HG02885 (cell line): ENCODE results near the gene SS18L1.

Experiments used
- ATAC-seq: cut with Tn5 transposase; IDR thresholded peaks from one replicate; pipeline ENCODE4 v1.9.1; 2021; ENCODE audit warnings: mild to moderate bottlenecking; ENCODE audit not compliant: unreplicated experiment, poor library complexity

The SS18L1 gene

DNA sequence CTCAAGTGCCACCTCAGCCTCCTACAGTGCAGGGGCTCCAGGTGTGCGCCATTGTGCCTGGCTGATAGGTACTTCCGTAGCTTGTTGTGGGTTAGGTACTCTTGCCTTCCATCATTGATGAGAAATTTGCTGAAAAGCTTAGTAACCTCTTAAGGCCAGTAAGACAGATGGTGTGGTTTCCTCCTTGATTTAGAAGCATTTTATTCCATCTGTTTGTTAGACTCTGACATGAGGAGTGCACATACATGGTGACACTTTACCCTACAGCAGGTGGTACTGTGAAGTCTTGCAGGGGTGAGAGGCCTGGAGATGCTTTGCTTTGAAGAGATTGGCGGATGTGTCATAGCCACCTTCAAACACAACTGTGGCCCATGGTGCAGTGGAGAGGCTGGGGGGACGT lies 24.5 kb downstream of the SS18L1 start:
- no peak for ATAC-seq

DNA sequence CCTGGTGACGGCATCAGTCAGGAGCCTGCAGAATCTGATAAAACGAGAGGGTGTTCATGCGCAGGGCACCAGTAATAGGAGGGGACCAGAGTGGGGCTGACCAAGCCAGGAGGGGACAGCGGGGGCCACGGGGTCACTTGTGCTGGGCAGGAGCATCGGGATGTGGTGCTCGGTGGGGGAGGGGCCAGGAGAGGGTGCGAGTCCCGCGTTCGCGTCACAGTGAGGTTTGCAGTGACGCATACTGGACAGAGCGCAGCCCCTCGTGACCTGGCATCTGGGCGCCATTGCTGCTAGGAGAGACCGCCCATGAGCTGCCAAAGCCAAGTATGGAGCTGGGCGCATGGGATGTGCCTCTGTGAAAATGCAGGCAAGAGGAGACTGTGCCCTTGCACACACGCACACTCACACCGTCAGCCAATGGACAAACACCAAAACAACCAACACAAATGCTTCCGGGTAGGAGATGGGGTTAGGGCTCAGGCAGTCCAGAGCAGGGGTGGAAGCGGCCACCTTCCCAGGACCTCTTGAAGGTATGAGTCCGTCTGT lies 25.4 kb downstream of the SS18L1 start:
- ATAC-seq: no peak

DNA sequence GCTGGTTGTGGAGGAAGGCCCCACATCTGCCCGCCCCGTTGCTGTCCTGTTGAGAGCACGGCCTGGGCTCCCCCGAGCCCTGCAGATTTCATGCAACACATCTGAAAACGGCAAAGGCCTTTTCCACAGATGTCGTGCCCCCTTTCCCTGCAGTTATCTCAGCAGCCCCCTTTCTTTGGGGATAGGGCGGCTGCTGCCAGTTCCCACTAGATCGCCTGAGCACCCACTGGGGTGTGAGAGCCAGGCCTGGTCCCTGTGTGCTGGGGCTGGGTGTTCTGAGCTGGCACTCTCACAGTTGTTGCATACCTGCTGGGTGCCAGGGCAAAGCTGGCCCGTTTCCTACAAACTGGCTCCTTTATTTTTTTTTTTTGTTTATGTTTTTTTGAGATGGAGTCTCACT lies 27.0 kb downstream of the SS18L1 start:
- ATAC-seq: no peak

DNA sequence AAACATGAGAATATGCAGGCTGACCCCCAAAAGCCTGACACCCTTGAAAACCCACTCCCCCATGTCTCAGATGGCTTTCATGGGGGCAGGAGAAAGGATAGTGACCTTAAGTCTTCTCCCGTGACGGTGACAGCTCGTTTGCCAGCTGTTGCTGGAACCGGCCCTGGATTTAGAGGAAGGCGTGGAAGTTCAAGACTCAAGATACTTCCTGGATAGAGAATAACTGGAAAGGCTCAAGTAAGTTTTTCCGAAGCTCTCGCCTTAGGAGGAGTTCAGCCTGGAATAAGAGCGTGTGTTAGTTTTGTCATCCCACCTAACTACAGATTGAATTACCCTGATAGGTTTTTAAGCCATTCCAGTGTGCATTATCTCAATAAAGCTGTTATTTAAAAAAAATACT lies 27.7 kb downstream of the SS18L1 start:
- no peak for ATAC-seq

DNA sequence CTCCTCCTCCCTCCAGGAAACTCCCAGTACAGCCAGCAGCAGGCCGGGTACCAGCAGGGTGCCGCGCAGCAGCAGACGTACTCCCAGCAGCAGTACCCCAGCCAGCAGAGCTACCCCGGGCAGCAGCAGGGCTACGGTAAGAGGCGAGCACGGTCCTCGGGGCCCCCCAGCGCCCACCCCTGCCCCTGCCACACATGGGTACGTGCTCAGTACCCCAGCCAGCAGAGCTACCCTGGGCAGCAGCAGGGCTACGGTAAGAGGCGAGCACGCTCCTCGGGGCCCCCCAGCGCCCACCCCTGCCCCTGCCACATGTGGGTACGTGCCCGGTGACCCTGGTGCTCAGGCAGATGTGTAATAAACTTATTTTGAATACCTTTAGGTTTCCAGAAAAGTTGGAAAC lies 29.1 kb downstream of the SS18L1 start:
- no peak for ATAC-seq

DNA sequence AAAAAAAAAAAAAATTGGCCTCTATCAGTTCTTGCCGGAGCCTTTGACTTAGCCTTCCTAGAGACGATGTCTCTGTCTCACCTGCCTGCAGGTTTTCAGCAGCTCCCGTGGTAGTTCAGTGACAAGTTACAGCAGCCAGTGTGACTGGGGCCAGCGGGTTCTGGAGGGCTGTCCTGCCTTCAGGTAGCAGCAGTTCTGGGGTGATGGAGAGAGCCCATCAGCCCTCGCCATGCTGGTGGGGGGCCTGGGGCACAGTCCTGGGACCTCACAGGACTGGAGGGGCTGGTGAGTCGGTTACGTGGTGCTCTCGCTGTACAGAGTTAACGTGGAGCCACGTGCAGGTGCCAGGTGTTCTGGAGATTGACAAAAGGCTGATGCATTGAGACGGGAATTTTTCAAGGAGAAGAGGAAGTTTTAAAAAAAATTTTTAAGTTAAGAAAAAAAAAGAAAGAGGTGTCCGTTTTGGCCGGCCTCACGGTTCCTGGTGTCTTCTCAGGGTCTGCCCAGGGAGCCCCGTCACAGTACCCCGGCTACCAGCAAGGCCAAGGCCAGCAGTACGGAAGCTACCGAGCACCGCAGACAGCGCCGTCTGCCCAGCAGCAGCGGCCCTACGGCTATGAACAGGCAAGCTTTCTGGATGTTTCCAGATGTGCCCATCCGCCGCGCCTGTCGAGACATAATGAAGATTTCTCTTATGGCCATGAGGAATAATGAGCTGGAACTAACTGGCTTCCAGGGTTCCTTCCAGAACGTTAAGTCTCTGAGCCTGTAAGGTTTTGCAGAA lies 30.6 kb downstream of the SS18L1 start:
- ATAC-seq: no peak

DNA sequence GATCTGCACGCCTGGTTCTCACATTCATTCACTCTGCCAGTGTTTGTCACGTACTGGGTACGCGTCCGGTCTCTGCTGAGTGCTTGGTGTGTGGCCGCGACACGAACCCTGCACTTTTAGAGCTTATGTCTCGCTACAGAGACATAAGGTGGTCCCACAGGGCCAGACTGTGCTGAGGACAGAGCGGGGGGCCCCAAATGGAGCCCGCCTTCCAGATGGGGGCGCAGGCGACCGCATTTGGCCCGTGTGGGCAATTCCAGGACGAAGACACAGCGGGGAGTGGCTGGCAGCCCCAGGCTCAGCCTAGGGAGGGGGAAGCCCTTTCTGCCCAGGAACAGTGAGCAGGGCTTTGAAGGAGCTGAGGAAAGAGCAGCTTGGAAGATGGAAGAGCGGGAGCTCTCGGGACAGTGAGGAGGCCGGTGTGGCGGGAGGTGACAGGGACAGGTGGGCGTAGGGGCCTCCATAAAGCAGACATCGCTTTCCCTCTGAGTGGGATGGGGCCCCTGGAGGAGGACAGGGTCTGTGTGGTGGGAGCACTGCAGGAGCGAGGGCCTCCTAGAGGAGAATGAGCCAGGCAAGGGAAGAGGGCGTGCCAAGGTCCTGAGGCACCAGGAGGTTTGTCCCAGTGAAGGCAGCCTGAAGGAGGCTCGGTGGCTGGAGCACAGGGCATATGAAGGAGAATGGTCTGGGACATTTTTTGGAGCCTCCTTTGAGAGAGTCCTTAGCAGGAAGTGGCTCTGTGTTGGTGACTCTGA lies 31.5 kb downstream of the SS18L1 start:
- ATAC-seq: no peak

DNA sequence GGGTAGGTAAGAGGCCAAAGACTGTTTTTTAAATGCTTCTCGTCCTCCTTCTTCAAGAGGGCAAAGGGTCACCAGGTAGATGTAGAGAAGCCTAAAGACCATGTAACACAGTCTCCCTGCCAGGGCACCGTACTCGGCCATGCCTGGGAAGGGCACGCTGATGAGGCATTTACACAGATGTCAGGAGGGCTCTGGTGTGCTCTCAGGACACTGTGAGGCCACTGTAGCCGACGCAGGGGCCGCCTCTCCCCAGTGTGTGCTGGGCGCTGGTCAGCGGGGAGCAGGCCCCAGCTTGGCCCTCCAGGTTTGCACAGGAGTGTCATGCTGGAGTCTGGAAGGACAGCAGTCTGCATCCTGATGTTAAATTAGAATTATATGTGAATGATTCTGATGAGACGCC lies 32.1 kb downstream of the SS18L1 start:
- ATAC-seq: no peak

DNA sequence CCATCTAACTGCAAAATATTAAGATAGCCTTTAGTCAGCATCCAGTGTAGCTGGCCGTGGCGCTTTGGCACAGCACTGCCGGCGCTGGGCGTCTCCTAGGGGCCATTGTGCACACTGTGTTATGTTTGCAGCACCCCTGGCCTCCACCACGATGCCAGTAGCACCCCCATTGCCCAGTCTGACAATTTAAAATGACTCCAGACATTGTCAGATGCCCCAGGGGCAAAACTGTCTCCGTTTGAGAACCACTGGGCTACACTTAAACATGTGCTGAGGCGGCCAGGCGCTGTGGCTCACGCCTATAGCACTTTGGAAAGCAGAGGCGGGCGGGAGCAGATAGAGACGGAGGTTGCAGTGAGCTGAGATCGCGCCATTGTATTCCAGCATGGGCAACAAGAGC lies 33.3 kb downstream of the SS18L1 start:
- no peak for ATAC-seq

DNA sequence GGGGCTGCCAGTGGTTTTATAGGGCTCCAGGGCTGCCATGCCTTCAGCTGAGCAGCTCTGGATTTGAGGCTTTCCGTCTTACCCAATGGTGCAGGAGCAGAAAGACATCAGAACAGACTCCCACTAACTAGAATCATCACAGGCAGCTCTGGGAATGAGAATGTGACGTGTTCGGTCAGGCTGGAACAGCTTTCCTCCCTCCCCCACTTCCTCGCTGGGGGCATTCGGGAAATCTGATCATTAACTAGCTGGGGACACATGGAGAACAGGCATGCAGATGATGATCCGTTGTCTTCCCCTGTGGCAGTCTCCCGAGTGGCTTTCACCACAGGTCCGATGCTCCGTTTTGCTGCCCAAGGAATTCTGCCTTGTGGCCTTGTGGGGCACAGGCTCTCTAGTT lies 33.7 kb downstream of the SS18L1 start:
- no peak for ATAC-seq

DNA sequence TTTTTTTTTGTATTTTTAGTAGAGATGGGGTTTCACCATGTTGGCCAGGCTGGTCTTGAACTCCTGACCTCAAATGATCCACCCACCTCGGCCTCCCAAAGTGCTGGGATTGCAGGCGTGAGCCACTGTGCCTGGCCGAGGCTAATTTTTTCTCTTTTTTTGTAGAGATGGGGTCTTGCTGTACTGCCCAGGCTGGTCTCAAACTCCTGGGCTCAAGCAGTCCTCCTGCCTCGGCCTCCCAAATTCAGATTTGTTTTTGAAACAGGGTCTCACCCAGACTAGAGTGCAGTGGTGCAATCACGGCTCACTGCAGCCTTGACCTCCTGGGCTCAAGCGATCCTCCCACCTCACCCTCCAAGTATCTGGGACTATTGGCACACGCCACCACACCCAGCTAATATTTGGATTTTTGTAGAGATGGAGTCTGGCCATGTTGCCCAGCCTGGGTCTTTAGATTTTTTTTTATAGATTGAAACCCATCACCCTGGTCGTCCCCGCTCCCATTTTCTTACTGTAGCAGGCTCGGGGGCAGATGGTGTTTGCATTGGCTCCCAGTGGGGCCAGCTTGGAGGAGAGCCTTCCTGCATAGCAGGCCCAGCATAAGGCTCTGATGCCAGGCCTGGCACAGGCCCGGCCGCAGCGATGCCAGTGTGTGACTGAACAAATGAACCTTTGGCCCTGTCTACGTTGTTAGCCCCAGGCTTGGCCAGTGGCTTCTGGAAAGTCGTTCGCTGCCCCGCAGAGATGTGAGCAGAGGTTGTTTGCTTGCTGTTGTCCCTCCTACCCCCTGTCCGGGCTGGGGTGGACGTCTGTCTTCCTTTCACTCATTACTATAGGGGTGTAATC lies 35.0 kb downstream of the SS18L1 start:
- no peak for ATAC-seq

DNA sequence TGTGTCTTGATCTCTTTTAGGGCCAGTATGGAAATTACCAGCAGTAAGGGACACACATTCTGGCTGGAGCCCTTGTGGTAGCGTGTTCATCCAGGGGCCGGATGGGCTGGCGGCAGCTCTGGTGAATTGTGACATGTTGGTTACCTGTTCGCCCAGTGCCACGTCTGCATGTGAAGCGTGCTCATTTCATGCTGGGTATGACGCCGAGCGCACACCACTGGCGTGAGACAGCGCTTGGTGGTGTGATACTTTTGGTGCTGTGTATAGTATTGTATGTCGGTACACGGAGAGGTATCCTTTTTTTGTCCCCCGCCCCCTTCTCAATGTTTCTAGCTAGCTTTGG lies 35.6 kb downstream of the SS18L1 start:
- ATAC-seq: no peak

DNA sequence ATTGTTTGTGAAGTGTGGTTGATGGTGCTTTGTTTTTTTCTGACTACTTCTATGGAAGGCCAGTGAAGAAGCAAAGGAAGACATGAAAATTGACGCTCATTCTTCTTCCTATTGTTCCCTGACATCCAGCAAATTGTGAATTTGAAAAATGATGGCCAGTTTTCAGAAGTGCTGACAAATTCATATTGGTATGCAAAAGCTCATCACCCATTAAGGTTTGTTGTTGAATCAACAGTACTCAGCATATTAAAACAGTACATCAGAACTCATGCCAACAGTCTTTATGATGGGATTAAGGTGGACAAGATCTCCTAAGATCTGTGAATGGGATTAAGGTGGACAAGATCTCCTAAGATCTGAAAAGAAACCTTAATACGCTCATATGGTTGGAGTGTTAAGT lies 38.2 kb downstream of the SS18L1 start:
- no peak for ATAC-seq

DNA sequence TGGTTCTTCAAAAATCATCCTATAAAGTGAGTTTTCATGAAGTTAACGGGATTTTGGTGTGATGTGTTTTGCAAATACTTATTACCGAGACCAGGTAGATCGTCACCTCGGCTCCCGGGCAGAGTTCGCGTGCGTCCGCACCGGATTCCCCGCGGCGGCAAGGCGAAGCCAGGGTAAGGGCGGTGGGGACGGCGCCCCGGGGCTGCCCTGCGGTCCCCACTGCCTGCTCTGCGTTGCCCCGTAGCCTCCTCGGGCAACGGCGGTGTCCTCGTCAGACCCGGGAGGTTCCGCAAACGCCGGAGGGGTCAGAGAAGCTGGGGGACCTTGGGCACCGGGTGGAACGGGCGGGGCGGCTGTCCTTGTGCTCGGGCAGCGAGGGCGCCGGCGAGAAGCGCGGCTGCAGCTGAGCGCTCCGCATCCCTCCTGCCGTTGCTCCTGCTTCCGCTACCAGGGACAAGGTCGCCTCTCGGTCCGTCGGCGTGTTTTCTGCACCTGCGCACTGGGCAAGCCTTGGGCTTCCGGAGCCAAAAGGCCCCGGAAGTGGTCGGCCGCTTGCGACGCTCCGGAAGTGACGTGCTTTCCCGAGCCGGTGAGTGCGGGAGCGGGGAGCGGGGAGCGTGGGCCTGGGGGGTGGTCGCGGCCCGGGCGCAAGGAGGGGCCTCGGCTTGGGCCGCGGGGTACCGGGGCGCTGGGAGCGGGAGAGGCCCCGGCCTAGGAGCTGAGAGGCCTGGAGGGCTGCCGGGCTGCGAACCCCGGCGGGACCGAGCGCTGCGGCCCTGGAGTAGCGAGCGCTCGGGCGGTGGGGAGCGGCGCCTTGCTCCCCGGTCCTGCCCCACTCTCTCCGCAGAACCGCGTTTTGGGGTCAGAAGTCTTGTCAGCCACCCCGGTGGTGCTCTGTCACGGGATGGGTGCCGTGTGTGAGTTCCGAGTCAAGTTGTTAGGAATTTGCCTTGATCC lies 39.2 kb downstream of the SS18L1 start, which contains the start of gene MTG2:
Gene MTG2 (plus strand): TSS at position 560 of the 957 bp plus-strand sequence. CDS start 10,393 bp downstream, outside the sequence.
- peak; percentile 94 for ATAC-seq

DNA sequence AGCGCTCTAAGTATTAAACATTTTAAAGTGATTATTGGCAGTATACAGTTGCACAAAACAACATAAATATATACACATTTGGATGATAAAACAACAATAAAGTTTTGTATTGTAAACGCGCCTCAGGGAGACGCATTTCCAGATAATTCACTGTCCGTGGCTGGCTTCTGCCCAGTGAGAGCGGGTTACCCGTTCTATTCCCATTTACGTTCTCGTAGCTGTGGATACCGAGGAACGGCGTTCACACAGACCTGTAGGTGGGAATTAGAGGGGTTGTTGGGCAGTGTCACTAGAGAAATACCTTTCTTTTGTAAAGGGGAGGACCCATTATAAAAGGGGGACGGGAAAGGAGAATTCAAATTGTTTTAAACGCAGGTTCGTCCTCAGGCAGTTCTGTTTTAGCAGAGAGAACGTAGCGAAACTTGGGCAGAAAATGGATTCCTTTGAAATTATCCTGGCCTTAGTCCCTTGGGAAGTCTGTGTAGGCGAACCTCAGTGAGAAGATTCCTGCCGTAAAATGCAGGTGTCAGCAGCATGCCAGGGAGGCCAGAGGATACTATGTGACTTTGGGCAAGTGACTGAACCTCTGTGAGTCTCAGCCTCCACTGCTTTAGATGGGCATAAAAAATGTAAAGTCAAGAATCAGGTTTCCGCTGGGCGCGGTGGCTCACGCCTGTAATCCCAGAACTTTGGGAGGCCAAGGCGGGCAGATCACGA lies 40.0 kb downstream of the SS18L1 start:
- no peak for ATAC-seq

DNA sequence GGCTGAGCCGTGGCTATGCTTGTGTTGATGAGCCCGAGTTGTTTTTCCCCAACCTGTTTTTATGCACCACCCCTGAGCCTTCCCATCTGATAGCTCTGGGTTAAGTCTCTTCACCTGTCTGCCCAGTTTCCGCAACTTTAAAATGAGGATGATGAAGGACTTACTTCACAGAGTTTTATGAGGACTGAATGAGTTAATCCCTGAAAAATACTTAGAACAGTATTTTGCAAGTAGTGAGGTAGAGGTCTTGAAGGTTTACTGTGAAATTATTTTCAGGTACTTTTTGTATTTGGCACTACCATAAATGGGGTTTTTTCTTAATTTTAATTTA lies 42.5 kb downstream of the SS18L1 start:
- no peak for ATAC-seq

DNA sequence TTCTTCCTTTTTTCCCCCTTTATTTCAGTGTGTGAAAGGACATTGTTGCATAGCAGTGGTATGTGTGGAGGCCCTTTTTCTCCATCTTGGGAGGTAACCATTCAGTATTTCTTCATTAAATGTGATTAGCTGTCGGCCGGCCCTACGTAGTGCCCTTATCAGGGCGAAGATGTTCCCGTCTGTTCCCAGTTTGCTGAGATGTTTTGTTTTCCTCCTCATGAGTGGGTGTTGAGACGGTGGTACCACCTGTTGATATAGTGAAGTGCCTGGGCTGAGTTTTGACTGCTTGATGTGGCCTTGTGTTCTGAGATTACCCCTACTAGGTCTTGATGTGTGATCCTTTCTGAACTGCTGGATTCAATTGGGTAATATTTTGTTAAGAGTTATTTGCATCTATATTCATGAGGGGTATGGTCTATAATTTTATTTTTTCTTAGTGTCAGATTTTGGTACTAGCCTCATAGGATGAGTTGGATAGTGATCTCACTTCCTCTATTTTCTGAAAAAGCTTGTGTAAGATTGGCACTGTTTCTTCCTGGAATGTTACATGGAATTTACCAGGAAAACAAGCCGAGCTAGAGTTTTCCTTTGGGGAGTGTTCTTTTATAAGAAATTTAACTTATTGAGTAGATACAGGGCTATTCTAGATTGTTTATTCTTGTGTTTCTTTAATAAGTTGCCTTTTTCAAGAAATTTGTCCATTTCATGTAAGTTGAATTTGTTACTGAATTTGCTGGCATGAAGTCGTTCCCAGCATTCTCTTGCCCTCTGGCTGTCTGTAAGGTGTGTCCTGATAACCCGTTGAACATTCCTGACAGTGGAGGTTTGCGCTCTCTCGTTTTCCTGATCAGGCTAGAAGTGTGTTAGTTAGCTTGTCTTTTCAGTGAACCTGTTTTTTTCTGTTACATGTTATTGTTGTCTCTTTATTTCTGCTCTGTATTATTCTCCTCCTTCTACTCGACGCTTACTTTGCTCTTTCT lies 43.6 kb downstream of the SS18L1 start:
- no peak for ATAC-seq
